Liver (tissue), 3 donors: ENCODE measurements around the gene MICAL3.

Experiments used
- ATF3 ChIP-seq: IDR thresholded peaks from 2 replicates; pipeline ENCODE4 v1.6.1; 2016; ENCODE audit warnings: antibody characterized with exemption
- CTCF ChIP-seq: fragments of 150-350 bp; IDR thresholded peaks from 2 replicates; pipeline ENCODE4 v1.5.1; 2017; ENCODE audit warnings: improper control_type of control experiment, low read depth, low read length; ENCODE audit not compliant: missing input control
- EGR1 ChIP-seq, 2 donors: IDR thresholded peaks; 2 replicates each; pipeline ENCODE4 v1.6.1; 2016 to 2018; ENCODE audit warnings: antibody characterized with exemption in 2 of 2, low read depth in 2 of 2
- FOXA1 ChIP-seq: IDR thresholded peaks from 2 replicates; pipeline ENCODE4 v1.6.1; 2016; ENCODE audit warnings: antibody characterized with exemption
- FOXA2 ChIP-seq: IDR thresholded peaks from 2 replicates; pipeline ENCODE4 v1.6.1; 2016; ENCODE audit warnings: antibody characterized with exemption
- JUND ChIP-seq, 2 donors: IDR thresholded peaks; 2 replicates each; pipeline ENCODE4 v1.6.1; 2016; ENCODE audit warnings: antibody characterized with exemption in 2 of 2
- MAX ChIP-seq: IDR thresholded peaks from 2 replicates; pipeline ENCODE4 v1.6.1; 2016; ENCODE audit warnings: antibody characterized with exemption
- REST ChIP-seq: IDR thresholded peaks from 2 replicates; pipeline ENCODE4 v1.6.1; 2016; ENCODE audit warnings: antibody characterized with exemption, mild to moderate bottlenecking
- YY1 ChIP-seq: IDR thresholded peaks from 2 replicates; pipeline ENCODE4 v1.6.1; 2016; ENCODE audit warnings: antibody characterized with exemption, mild to moderate bottlenecking
- donor health status: healthy.
- donor health status: healthy.

GRCh38 chr22:17787241-17787640 is 237.1 kb downstream of the MICAL3 start:
- TF ChIP-seq MAX (no peak), CTCF (no peak), EGR1 (IDR thresholded peaks at IDR 0.05; ENCODE audit: low read depth in 2 of 2) (no peak), REST (no peak), YY1 (no peak), FOXA2 (no peak), JUND (IDR thresholded peaks at IDR 0.05) (no peak), ATF3 (no peak), FOXA1 (no peak)
